Esophagus squamous epithelium (tissue), 5 donors: ENCODE measurements around the gene RWDD2A. TPM values are rescaled to one million over a fixed set of nuclear protein-coding genes. Genes with fewer than 3 reads are reported as not detected.

Experiments used
- DNase-seq: peaks from one replicate; lab custom pipeline; 2025; lab: John Stamatoyannopoulos, UW
- H3K27ac ChIP-seq, 4 donors: fragments of 200-600 bp; sonication (generic); one replicate each; pipeline ENCODE4 v1.5.1; 2016 to 2019; ENCODE audit warnings: mild to moderate bottlenecking in 1 of 4
- H3K27me3 ChIP-seq, 4 donors: fragments of 200-600 bp; sonication (generic); 1 replicate in 3 of 4; 2 replicates in 1 of 4; pipeline versions ENCODE4 v1.5.1 to v1.6.0; 2017 to 2021; ENCODE audit warnings: antibody characterized with exemption in 1 of 4
- H3K36me3 ChIP-seq, 3 donors: fragments of 200-600 bp; sonication (generic); one replicate each; pipeline ENCODE4 v1.5.1; 2016 to 2019
- H3K4me1 ChIP-seq, 3 donors: fragments of 200-600 bp; sonication (generic); one replicate each; pipeline ENCODE4 v1.5.1; 2017 to 2019
- H3K4me3 ChIP-seq, 4 donors: fragments of 200-600 bp; sonication (generic); 1 replicate in 3 of 4; 2 replicates in 1 of 4; pipeline ENCODE4 v1.5.1; 2016 to 2019; ENCODE audit warnings: mild to moderate bottlenecking in 2 of 4, moderate library complexity in 1 of 4
- H3K9me3 ChIP-seq, 3 donors: fragments of 200-600 bp; sonication (generic); one replicate each; pipeline ENCODE4 v1.5.1; 2016 to 2019
- CTCF ChIP-seq, 6 experiments: fragments of 450-650 bp in 4 of 6; fragments of 200-600 bp in 2 of 6; sonication (generic) in 2 of 6; IDR thresholded peaks; one replicate each; pipeline ENCODE4 v1.5.1; 2016 to 2019; ENCODE audit warnings: antibody characterized with exemption in 6 of 6, mild to moderate bottlenecking in 4 of 6, moderate library complexity in 4 of 6
- POLR2A ChIP-seq, 4 donors: fragments of 450-650 bp; IDR thresholded peaks; one replicate each; pipeline ENCODE4 v1.6.1; 2017; ENCODE audit warnings: antibody characterized with exemption in 4 of 4, mild to moderate bottlenecking in 4 of 4, moderate library complexity in 3 of 4
- WGBS, 2 donors: methylation state at CpG; one replicate each; pipeline ENCODE4 v1.1.5; 2018; 5-methylcytosine and 5-hydroxymethylcytosine counted together
- intact Hi-C: fragments of 100-400 bp; cut with DNase I; formaldehyde crosslinking; loops from one replicate; pipeline ENCODE4 v1.15.0; 2022
- total RNA-seq, 4 donors: library from RNA; depleted of rRNA; stranded (reverse); fragments of >200 nt; gene quantifications; one replicate each; pipeline ENCODE4 v1.1.0, GENCODE V29; 2016
- donor health status: DM: yes; HTN: yes; CAD: no.

RWDD2A gene
- total RNA-seq, 4 donors from 2014 or later: 0.57 to 3.1 (median 0.91) TPM

GRCh38 chr6:83221889-83222479, 28.8 kb downstream of the RWDD2A start:
- Histone ChIP-seq H3K36me3 (peaks cover 0 to 27% (median 0%) of the 10 kb centered on the region in 3 donors), H3K27ac (no peak overlapping the region), H3K4me3 (no peak overlapping the region), H3K4me1 (no peaks in the 10 kb centered on the region), H3K9me3 (no peaks in the 10 kb centered on the region), H3K27me3 (no peaks in the 10 kb centered on the region)
- no peak for DNase-seq
- peak in 5 of 6 experiments; percentile 24 to 47 (median 34) for TF ChIP-seq CTCF (IDR thresholded peaks at IDR 0.05)
- TF ChIP-seq POLR2A (IDR thresholded peaks at IDR 0.05): no peak
- intact Hi-C loops: loop anchor here (2.0 kb wide), 1 partner anchor 293 kb away; no protein-coding TSS in a partner anchor
- 39 to 54% methylated on average over 3 of the region's 3 CpGs for WGBS, 2 donors

GRCh38 chr6:83226517-83226916, 33.4 kb downstream of the RWDD2A start:
- no peak overlapping the region for H3K27ac ChIP-seq
- no peaks in the 10 kb centered on the region for H3K4me1 ChIP-seq
- H3K27me3 ChIP-seq: no peaks in the 10 kb centered on the region
- intact Hi-C loops: no loop called here
- no peak for DNase-seq
- no peak for TF ChIP-seq CTCF (IDR thresholded peaks at IDR 0.05)
- no peak for TF ChIP-seq POLR2A (IDR thresholded peaks at IDR 0.05)
- H3K9me3 ChIP-seq: no peaks in the 10 kb centered on the region
- 36% methylated on average over 1 of the region's 1 CpG for WGBS, 2 donors
- no peak overlapping the region for H3K4me3 ChIP-seq
- H3K36me3 ChIP-seq: peaks cover 0 to 27% (median 0%) of the 10 kb centered on the region in 3 donors

DNA sequence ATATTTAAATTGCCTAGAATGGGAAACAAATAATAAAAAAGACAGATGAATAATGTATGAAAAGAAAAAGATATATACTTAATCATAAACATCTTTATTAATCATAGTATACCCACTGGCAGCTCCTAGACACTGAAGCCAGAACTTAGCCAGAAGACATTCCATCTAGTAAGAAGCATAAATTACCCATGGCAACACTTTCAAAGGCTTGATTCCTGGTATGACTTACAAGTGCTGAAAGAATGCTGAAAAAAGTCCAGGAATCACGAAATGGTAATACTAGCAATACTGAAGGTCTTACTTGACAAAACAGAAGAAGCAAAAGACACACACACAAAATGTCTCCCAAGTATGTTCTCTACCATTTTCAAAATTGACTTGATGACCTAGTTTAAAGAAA, 38.0 kb downstream of the RWDD2A start:
- H3K27ac ChIP-seq: no peak overlapping the region
- WGBS, 2 donors: 24 to 32% methylated on average over 1 of the region's 1 CpG

DNA sequence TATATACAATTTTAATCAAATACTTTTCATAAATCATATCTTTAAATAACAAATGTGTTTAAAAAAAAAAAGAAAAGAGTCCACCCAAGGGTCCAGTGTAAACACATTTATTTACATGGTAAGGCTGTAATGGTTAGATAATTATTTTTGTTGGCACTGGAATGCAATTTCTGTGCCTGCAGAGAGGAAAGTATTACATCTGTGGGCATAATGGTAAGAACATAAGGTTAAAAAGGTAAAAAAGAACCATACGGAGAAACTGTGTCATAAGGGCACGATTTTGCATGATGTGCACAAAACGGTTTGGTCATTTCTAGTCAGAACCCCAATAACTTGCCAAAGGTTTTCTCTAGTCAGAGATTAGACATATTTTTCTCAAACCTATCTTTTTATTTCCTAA, 54.3 kb downstream of the RWDD2A start:
- intact Hi-C loops: no loop called here
- TF ChIP-seq CTCF (IDR thresholded peaks at IDR 0.05): no peak
- Histone ChIP-seq H3K9me3 (no peaks in the 10 kb centered on the region), H3K27me3 (no peaks in the 10 kb centered on the region), H3K4me3 (no peak overlapping the region), H3K36me3 (peaks cover 0 to 33% (median 0%) of the 10 kb centered on the region in 3 donors), H3K4me1 (no peaks in the 10 kb centered on the region), H3K27ac (no peak overlapping the region)
- WGBS, 2 donors: 71 to 84% methylated on average over 3 of the region's 3 CpGs
- no peak for DNase-seq

More for the DNA sequence above, 38.0 kb downstream of the RWDD2A start:
- Histone ChIP-seq H3K4me1 (no peaks in the 10 kb centered on the region), H3K9me3 (no peaks in the 10 kb centered on the region), H3K4me3 (no peak overlapping the region), H3K36me3 (peaks cover 0 to 13% (median 0%) of the 10 kb centered on the region in 3 donors), H3K27me3 (no peaks in the 10 kb centered on the region)
- no peak for TF ChIP-seq CTCF (IDR thresholded peaks at IDR 0.05)
- TF ChIP-seq POLR2A (IDR thresholded peaks at IDR 0.05): no peak
- DNase-seq: no peak
- intact Hi-C loops: no loop called here

Other genes starting within 250 kb of the RWDD2A start
- 10 to 100 TPM in 1 of 4 donors, 1 to 10 TPM in 3; 5.3 to 12.4 (median 8.4) TPM for gene UBE3D, start 127.5 kb upstream of the RWDD2A start, total RNA-seq
- 10 to 100 TPM; 19.0 to 40.2 (median 22.4) TPM for gene DOP1A, start 125.7 kb upstream of the RWDD2A start, total RNA-seq
- gene PGM3, start 92 bp upstream of the RWDD2A start, total RNA-seq: 10 to 100 TPM; 10.9 to 20.6 (median 16.9) TPM
- 10 to 100 TPM; 20.4 to 58.6 (median 27.2) TPM for gene ME1, start 237.7 kb downstream of the RWDD2A start, total RNA-seq